Measurements from ENCODE around the gene ANKRD2.

GRCh38 chr10:97539523-97540200 is 32.9 kb upstream of the ANKRD2 start:
- TF ChIP-seq CTCF (IDR thresholded peaks at IDR 0.05) (no peak), POLR2AphosphoS5 (IDR thresholded peaks at IDR 0.05) (peak; percentile 5)
